A549 (cell line): ENCODE results near the gene SUPT20H. TPM values are rescaled to one million over a fixed set of nuclear protein-coding genes. Genes with fewer than 3 reads are reported as not detected.

Experiments
- ATAC-seq, 2 experiments: fragments of 200-7000 bp in 1 of 2; fragments of >200 bp in 1 of 2; cut with Nextera tagmentation in 1 of 2; cut with Tn5 transposase in 1 of 2; 3 replicates each; pipeline versions ENCODE4 v1.8.0 to v1.9.1; 2018 to 2020; ENCODE audit warnings: mild to moderate bottlenecking in 1 of 2, moderate library complexity in 1 of 2
- CTCF ChIA-PET: fragments of 300-600 bp; sonication (Branson Sonifier 250); formaldehyde crosslinking; extraction: SDS; loops from one replicate; lab custom pipeline; 2021; ENCODE audit warnings: antibody characterized with exemption, inconsistent platforms; lab: Yijun Ruan, JAX
- POLR2A ChIA-PET: fragments of 350-600 bp; formaldehyde crosslinking; extraction: SDS; loops from one replicate; lab custom pipeline; 2021; ENCODE audit warnings: antibody characterized with exemption, inconsistent platforms; lab: Yijun Ruan, JAX
- DNase-seq, 2 experiments: peaks; one replicate each; pipeline versions ENCODE4 v3.0.0 to v3.0.0-alpha.2; 2011 to 2016; ENCODE audit warnings: low read depth in 1 of 2, low spot score in 1 of 2
- FAIRE-seq: peaks from 2 replicates; lab custom pipeline; 2011; peaks lifted over from hg19 to GRCh38; lab: Jason Lieb, UNC
- H3K27ac ChIP-seq, 2 experiments: fragments of >200 bp; sonication (Bioruptor Twin); formaldehyde crosslinking; 3 replicates each; pipeline ENCODE4 v1.5.1; 2016 to 2017
- H3K4me1 ChIP-seq: fragments of >200 bp; sonication (Bioruptor Twin); formaldehyde crosslinking; 3 replicates; pipeline ENCODE4 v1.6.1; 2016
- H3K4me2 ChIP-seq: fragments of >200 bp; sonication (Bioruptor Twin); formaldehyde crosslinking; 3 replicates; pipeline ENCODE4 v1.6.1; 2016
- H3K4me3 ChIP-seq: fragments of >200 bp; sonication (Bioruptor Twin); formaldehyde crosslinking; 3 replicates; pipeline ENCODE4 v1.5.1; 2016
- H3K9me3 ChIP-seq: fragments of >200 bp; sonication (Bioruptor Twin); formaldehyde crosslinking; 3 replicates; pipeline ENCODE4 v1.6.1; 2016
- CEBPB ChIP-seq, 2 experiments: fragments of >200 bp in 1 of 2; sonication (Bioruptor Twin) in 1 of 2; formaldehyde crosslinking in 1 of 2; IDR thresholded peaks; 2 replicates each; pipeline ENCODE4 v1.6.1; 2012 to 2016
- CHD4 ChIP-seq: fragments of 200-600 bp; sonication (generic); IDR thresholded peaks from 2 replicates; pipeline ENCODE4 v1.6.1; 2016; ENCODE audit warnings: antibody characterized with exemption, mild to moderate bottlenecking, borderline replicate concordance
- ESRRA ChIP-seq: fragments of 150-350 bp; IDR thresholded peaks from 2 replicates; pipeline ENCODE4 v1.6.1; 2014; ENCODE audit warnings: mild to moderate bottlenecking, low read length, borderline replicate concordance
- FOXS1 ChIP-seq: fragments of 250-450 bp; sonication (Bioruptor Pico); IDR thresholded peaks from 2 replicates; pipeline ENCODE4 v1.5.0; 2020; ENCODE audit warnings: mild to moderate bottlenecking, moderate library complexity
- HDAC2 ChIP-seq: fragments of 200-600 bp; sonication (generic); IDR thresholded peaks from 2 replicates; pipeline ENCODE4 v1.6.1; 2016
- HEYL ChIP-seq: fragments of 250-450 bp; sonication (Bioruptor Pico); IDR thresholded peaks from 2 replicates; pipeline ENCODE4 v1.8.0; 2021; ENCODE audit warnings: mild to moderate bottlenecking, moderate library complexity
- HOXB13 ChIP-seq: fragments of 250-450 bp; sonication (Bioruptor Pico); IDR thresholded peaks from 2 replicates; pipeline ENCODE4 v1.5.0; 2020; ENCODE audit warnings: low read depth, mild to moderate bottlenecking, moderate library complexity
- HOXB5 ChIP-seq: fragments of 250-450 bp; sonication (Bioruptor Pico); IDR thresholded peaks from 2 replicates; pipeline ENCODE4 v1.5.0; 2020; ENCODE audit warnings: mild to moderate bottlenecking, moderate library complexity
- KDM1A ChIP-seq: fragments of 200-600 bp; sonication (generic); IDR thresholded peaks from 2 replicates; pipeline ENCODE4 v1.6.1; 2016; ENCODE audit warnings: low read depth, mild to moderate bottlenecking
- KDM5A ChIP-seq: fragments of 200-600 bp; sonication (generic); IDR thresholded peaks from 2 replicates; pipeline ENCODE4 v1.6.1; 2016; ENCODE audit warnings: antibody characterized with exemption, mild to moderate bottlenecking
- MAFK ChIP-seq: fragments of 450-650 bp; IDR thresholded peaks from 2 replicates; pipeline ENCODE4 v1.6.1; 2014; ENCODE audit not compliant: partially characterized antibody
- NFE2L2 ChIP-seq: fragments of 150-350 bp; conservative IDR thresholded peaks from 2 replicates; pipeline ENCODE4 v1.6.1; 2014; ENCODE audit warnings: low read length
- PHF8 ChIP-seq: fragments of 200-600 bp; sonication (generic); IDR thresholded peaks from 2 replicates; pipeline ENCODE4 v1.6.1; 2016; ENCODE audit warnings: low read depth, mild to moderate bottlenecking, antibody characterized with exemption, moderate library complexity, borderline replicate concordance
- POLR2A ChIP-seq: IDR thresholded peaks from 2 replicates; pipeline ENCODE4 v1.6.1; 2012; ENCODE audit warnings: mild to moderate bottlenecking, low read length
- RAD21 ChIP-seq, 2 experiments: fragments of >200 bp in 1 of 2; sonication (Bioruptor Twin) in 1 of 2; formaldehyde crosslinking in 1 of 2; IDR thresholded peaks in 1 of 2; conservative IDR thresholded peaks in 1 of 2; 2 replicates in 1 of 2; 3 replicates in 1 of 2; pipeline ENCODE4 v1.6.1; 2012 to 2018; ENCODE audit warnings: inconsistent platforms in 1 of 2
- RCOR1 ChIP-seq: fragments of 150-350 bp; IDR thresholded peaks from 2 replicates; pipeline ENCODE4 v1.6.1; 2014; ENCODE audit warnings: antibody characterized with exemption, low read length, low read depth
- TP53 ChIP-seq: fragments of 250-450 bp; sonication (Bioruptor Pico); IDR thresholded peaks from 2 replicates; pipeline ENCODE4 v1.5.0; 2021; ENCODE audit warnings: mild to moderate bottlenecking, moderate library complexity
- ZFP36 ChIP-seq: fragments of 450-650 bp; IDR thresholded peaks from 2 replicates; pipeline ENCODE4 v1.6.1; 2014; ENCODE audit warnings: borderline replicate concordance; ENCODE audit not compliant: partially characterized antibody
- ZSCAN20 ChIP-seq: fragments of 250-450 bp; sonication (Bioruptor Pico); IDR thresholded peaks from 2 replicates; pipeline ENCODE4 v1.8.0; 2022; ENCODE audit warnings: mild to moderate bottlenecking, moderate library complexity
- WGBS: methylation state at CpG from one replicate; pipeline ENCODE4 v1.1.6; 2017; ENCODE audit errors: missing lambda C conversion rate; 5-methylcytosine and 5-hydroxymethylcytosine counted together
- polyA plus RNA-seq, 4 experiments: library from polyadenylated mRNA; depleted of rRNA in 3 of 4; stranded (reverse); fragments of >200 nt; fragmentation: RNase III in 1 of 4; extraction: RNeasy Plus Mini Kit Qiagen cat#74134 plus additional on column Dnase treatment in 1 of 4; gene quantifications; 2 replicates in 3 of 4; 3 replicates in 1 of 4; pipeline ENCODE4 v1.2.3, GENCODE V29; 2011 to 2017
- TF ChIP-seq, protein P1 (sequence below): fragments of 250-450 bp; sonication (Bioruptor Pico); IDR thresholded peaks from 2 replicates; pipeline ENCODE4 v1.5.0; 2021; ENCODE audit warnings: mild to moderate bottlenecking, moderate library complexity, borderline replicate concordance
- TF ChIP-seq, protein P2 (sequence below): fragments of 250-450 bp; sonication (Bioruptor Pico); IDR thresholded peaks from 2 replicates; pipeline ENCODE4 v1.5.0; 2020; ENCODE audit warnings: low read depth, mild to moderate bottlenecking, moderate library complexity
- TF ChIP-seq, protein P3 (sequence below): IDR thresholded peaks from 2 replicates; pipeline ENCODE4 v1.6.1; 2012
- TF ChIP-seq, protein P4 (sequence below): IDR thresholded peaks from 2 replicates; pipeline ENCODE4 v1.6.1; 2012; ENCODE audit warnings: low read depth, borderline replicate concordance

SUPT20H gene
- polyA plus RNA-seq, 2 of the 4 experiments (the other 2 are of a cell fraction) = 26.2 to 50.9 TPM

DNA sequence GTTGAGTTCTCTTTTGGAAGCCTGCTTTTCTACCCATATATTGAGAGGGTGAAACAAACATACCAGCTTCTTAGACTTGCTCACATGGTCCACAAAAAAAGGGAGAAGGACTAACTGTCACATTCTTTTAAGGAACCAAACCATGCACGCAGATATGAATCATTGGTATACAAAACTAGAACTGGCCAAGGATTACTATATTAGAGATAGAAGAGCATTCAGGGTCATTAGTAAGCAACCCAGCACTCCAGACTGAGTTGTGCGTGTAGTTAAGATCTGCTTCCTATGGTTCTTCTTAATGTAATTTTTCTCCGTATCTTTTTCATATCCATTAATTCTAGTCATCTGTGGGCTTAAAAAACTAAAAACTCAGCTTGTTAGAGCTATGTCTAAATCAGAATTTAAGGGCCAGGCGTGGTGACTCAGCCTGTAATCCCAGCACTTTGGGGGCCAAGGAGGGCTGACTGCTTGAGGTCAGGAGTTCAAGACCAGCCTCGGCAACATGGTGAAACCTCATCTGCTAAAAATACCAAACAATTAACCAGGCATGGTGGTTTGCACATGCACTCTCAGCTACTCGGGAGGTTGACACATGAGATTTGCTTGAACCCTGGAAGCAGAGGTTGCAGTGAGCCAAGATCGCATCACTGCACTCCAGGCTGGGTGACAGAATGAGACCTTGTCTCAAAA is 80.0 kb downstream of the SUPT20H start:
- POLR2A ChIA-PET = no interaction called here
- TF ChIP-seq MAFK (no peak), FOXS1 (CRISPR knock-in tag) (no peak), ZFP36 (no peak), RAD21 (conservative IDR thresholded peaks at IDR 0.05 in 1 of 2, IDR thresholded peaks at IDR 0.05 in 1 of 2) (no peak), RCOR1 (no peak), CEBPB (IDR thresholded peaks at IDR 0.05) (no peak), PHF8 (no peak), KDM5A (no peak), HOXB5 (no peak), ESRRA (no peak), TP53 (CRISPR knock-in tag) (no peak), CHD4 (no peak), NFE2L2 (no peak), ZSCAN20 (no peak)
- TF ChIP-seq, protein P1, sequence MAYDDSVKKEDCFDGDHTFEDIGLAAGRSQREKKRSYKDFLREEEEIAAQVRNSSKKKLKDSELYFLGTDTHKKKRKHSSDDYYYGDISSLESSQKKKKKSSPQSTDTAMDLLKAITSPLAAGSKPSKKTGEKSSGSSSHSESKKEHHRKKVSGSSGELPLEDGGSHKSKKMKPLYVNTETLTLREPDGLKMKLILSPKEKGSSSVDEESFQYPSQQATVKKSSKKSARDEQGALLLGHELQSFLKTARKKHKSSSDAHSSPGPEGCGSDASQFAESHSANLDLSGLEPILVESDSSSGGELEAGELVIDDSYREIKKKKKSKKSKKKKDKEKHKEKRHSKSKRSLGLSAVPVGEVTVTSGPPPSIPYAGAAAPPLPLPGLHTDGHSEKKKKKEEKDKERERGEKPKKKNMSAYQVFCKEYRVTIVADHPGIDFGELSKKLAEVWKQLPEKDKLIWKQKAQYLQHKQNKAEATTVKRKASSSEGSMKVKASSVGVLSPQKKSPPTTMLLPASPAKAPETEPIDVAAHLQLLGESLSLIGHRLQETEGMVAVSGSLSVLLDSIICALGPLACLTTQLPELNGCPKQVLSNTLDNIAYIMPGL (CRISPR knock-in tag) = no peak
- TF ChIP-seq, protein P2, sequence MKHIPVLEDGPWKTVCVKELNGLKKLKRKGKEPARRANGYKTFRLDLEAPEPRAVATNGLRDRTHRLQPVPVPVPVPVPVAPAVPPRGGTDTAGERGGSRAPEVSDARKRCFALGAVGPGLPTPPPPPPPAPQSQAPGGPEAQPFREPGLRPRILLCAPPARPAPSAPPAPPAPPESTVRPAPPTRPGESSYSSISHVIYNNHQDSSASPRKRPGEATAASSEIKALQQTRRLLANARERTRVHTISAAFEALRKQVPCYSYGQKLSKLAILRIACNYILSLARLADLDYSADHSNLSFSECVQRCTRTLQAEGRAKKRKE (CRISPR knock-in tag) = no peak
- ATAC-seq = no peak
- peaks cover 6% of the 10 kb centered on the region; the same call in 2 of the 3 replicates for H3K9me3 ChIP-seq
- H3K4me3 ChIP-seq = no peak overlapping the region
- CTCF ChIA-PET = interaction anchor here (6.5 kb wide), 1 partner anchor 123 kb away, joined by 62 read pairs; no protein-coding TSS in a partner anchor
- H3K4me2 ChIP-seq = no peak overlapping the region
- no peaks in the 10 kb centered on the region for H3K4me1 ChIP-seq
- WGBS = 92% methylated on average over 7 of the region's 7 CpGs
- H3K27ac ChIP-seq = no peak overlapping the region
- no peak for DNase-seq
- no peak for FAIRE-seq

DNA sequence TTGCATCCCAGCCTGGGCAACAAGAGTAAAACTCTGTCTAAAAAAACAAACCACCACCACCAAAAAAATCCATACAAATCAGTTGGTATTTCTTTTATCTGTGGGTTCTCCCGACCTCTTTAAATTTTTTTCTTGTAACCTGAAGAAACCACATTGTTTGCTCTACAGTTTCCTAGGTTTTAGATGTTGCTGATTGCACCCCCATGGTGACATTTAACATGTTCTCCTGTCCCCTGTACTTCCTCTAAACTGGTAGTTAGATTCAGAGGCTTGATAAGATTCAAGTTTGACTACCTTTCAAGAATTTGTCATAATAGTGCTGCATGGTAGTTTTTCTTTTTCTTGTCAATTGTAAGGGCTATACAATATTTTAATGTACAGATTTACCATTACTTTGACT is 84.3 kb downstream of the SUPT20H start:
- WGBS = 96% methylated on average over 1 of the region's 1 CpG
- no peak overlapping the region for H3K4me3 ChIP-seq
- no peak for ATAC-seq
- POLR2A ChIA-PET = no interaction called here
- TF ChIP-seq POLR2A (no peak), HOXB13 (CRISPR knock-in tag) (no peak), HDAC2 (no peak), KDM1A (no peak), FOXS1 (CRISPR knock-in tag) (no peak), HEYL (CRISPR knock-in tag) (no peak), TP53 (CRISPR knock-in tag) (no peak)
- TF ChIP-seq, protein P3, sequence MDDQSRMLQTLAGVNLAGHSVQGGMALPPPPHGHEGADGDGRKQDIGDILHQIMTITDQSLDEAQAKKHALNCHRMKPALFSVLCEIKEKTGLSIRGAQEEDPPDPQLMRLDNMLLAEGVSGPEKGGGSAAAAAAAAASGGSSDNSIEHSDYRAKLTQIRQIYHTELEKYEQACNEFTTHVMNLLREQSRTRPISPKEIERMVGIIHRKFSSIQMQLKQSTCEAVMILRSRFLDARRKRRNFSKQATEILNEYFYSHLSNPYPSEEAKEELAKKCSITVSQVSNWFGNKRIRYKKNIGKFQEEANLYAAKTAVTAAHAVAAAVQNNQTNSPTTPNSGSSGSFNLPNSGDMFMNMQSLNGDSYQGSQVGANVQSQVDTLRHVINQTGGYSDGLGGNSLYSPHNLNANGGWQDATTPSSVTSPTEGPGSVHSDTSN = no peak
- TF ChIP-seq, protein P4, sequence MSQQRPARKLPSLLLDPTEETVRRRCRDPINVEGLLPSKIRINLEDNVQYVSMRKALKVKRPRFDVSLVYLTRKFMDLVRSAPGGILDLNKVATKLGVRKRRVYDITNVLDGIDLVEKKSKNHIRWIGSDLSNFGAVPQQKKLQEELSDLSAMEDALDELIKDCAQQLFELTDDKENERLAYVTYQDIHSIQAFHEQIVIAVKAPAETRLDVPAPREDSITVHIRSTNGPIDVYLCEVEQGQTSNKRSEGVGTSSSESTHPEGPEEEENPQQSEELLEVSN = no peak
- TF ChIP-seq, all 56 proteins: peak for 0
- peaks cover 6% of the 10 kb centered on the region; the same call in 2 of the 3 replicates for H3K9me3 ChIP-seq
- DNase-seq = no peak
- H3K4me2 ChIP-seq = no peak overlapping the region
- no peaks in the 10 kb centered on the region for H3K4me1 ChIP-seq
- FAIRE-seq = no peak
- no peak overlapping the region for H3K27ac ChIP-seq
- CTCF ChIA-PET = interaction anchor here (1.1 kb wide), 1 partner anchor 107 kb away, joined by 3 read pairs; no protein-coding TSS in a partner anchor
